Ascending aorta (tissue), 2 donors: Measurements from ENCODE around the gene PCID2. TPM values are rescaled to one million over a fixed set of nuclear protein-coding genes. Genes with fewer than 3 reads are reported as not detected.
A peak's percentile ranks its signal among the peaks of the same experiment; 100 is the strongest.

Experiments
- DNase-seq, 2 donors: peaks; one replicate each; pipeline ENCODE4 v3.0.0-alpha.2; 2019; ENCODE audit warnings: low spot score in 2 of 2
- H3K27ac ChIP-seq, 2 donors: fragments of 200-600 bp; sonication (generic); one replicate each; pipeline ENCODE4 v1.5.1; 2016 to 2017; ENCODE audit warnings: mild to moderate bottlenecking in 1 of 2
- H3K27me3 ChIP-seq: fragments of 200-600 bp; sonication (generic); one replicate; pipeline ENCODE4 v1.5.1; 2017
- H3K36me3 ChIP-seq, 2 donors: fragments of 200-600 bp; sonication (generic); one replicate each; pipeline ENCODE4 v1.5.1; 2016
- H3K4me1 ChIP-seq, 2 donors: fragments of 200-600 bp; sonication (generic); one replicate each; pipeline ENCODE4 v1.5.1; 2016 to 2017; ENCODE audit warnings: mild to moderate bottlenecking in 1 of 2
- H3K4me3 ChIP-seq, 2 donors: fragments of 200-600 bp; sonication (generic); one replicate each; pipeline ENCODE4 v1.5.1; 2016 to 2017; ENCODE audit warnings: mild to moderate bottlenecking in 1 of 2
- H3K9me3 ChIP-seq, 2 donors: fragments of 200-600 bp; sonication (generic); one replicate each; pipeline ENCODE4 v1.5.1; 2016
- intact Hi-C: fragments of 100-400 bp; cut with DNase I; formaldehyde crosslinking; loops from one replicate; pipeline ENCODE4 v1.15.1; 2023
- total RNA-seq: library from RNA; depleted of rRNA; stranded (reverse); fragments of >200 nt; gene quantifications from one replicate; pipeline ENCODE4 v1.1.0, GENCODE V29; 2016
- TF ChIP-seq, protein P1 (sequence below), 3 experiments: fragments of 200-600 bp in 2 of 3; fragments of 450-650 bp in 1 of 3; sonication (generic) in 2 of 3; IDR thresholded peaks; one replicate each; pipeline ENCODE4 v1.5.1; 2016 to 2019; ENCODE audit warnings: antibody characterized with exemption in 3 of 3, mild to moderate bottlenecking in 1 of 3, moderate library complexity in 1 of 3

The PCID2 gene
- total RNA-seq, 1 donor from 2014 or later, result 50.8 TPM

DNA sequence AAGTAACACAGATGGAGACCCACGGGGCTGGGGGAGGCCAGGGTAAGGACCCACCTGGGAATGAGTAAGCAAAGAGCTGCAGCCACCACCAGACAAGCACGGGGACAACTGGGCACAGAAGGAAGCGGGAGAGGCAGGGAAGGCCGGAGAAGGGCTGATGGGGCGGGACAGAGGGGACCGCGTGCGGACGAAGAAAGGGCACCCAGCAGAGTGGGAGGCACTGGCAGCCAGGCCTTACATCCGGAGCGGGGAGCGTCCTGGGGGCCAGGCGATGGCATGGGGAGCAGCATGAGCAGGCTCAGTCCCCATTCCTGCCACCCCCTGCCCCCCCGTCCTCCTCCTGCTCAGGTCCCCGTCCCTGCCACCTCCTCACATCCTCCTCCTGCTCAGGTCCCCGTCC is 47.0 kb downstream of the PCID2 start:
- H3K4me3 ChIP-seq, result no peak overlapping the region
- no peaks in the 10 kb centered on the region for H3K9me3 ChIP-seq
- intact Hi-C loops, result no loop called here
- H3K4me1 ChIP-seq, result no peaks in the 10 kb centered on the region
- TF ChIP-seq, protein P1, sequence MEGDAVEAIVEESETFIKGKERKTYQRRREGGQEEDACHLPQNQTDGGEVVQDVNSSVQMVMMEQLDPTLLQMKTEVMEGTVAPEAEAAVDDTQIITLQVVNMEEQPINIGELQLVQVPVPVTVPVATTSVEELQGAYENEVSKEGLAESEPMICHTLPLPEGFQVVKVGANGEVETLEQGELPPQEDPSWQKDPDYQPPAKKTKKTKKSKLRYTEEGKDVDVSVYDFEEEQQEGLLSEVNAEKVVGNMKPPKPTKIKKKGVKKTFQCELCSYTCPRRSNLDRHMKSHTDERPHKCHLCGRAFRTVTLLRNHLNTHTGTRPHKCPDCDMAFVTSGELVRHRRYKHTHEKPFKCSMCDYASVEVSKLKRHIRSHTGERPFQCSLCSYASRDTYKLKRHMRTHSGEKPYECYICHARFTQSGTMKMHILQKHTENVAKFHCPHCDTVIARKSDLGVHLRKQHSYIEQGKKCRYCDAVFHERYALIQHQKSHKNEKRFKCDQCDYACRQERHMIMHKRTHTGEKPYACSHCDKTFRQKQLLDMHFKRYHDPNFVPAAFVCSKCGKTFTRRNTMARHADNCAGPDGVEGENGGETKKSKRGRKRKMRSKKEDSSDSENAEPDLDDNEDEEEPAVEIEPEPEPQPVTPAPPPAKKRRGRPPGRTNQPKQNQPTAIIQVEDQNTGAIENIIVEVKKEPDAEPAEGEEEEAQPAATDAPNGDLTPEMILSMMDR (IDR thresholded peaks at IDR 0.05), result no peak
- H3K27ac ChIP-seq, result no peak overlapping the region
- H3K36me3 ChIP-seq, result no peaks in the 10 kb centered on the region
- peak in 1 of 2 donors; percentile 38 for DNase-seq
- H3K27me3 ChIP-seq, result no peaks in the 10 kb centered on the region

DNA sequence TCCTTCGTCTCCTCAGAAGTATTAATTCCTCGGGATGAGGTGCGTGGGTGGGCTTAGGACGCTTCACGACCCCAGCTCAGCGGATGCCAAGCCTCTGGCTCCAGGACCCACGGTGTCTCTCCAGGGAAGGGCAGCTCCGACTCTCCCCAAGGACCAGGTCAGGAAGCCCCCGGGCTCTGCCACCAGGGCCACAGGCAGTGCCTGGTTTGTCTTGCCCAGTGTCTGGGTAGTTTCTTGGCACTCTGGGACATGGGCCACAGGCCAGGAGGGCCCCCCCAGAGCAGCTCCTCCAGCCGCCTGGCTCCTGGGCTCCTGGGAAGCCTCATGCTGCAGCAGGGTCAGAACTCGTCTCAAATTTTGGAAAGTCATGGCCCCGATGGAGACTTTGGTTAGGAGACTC is 47.5 kb downstream of the PCID2 start:
- Histone ChIP-seq H3K36me3 (no peaks in the 10 kb centered on the region), H3K4me3 (no peak overlapping the region), H3K4me1 (no peaks in the 10 kb centered on the region), H3K9me3 (no peaks in the 10 kb centered on the region), H3K27me3 (no peaks in the 10 kb centered on the region), H3K27ac (no peak overlapping the region)
- DNase-seq, result no peak
- TF ChIP-seq, protein P1 (IDR thresholded peaks at IDR 0.05), result no peak
- intact Hi-C loops, result no loop called here

DNA sequence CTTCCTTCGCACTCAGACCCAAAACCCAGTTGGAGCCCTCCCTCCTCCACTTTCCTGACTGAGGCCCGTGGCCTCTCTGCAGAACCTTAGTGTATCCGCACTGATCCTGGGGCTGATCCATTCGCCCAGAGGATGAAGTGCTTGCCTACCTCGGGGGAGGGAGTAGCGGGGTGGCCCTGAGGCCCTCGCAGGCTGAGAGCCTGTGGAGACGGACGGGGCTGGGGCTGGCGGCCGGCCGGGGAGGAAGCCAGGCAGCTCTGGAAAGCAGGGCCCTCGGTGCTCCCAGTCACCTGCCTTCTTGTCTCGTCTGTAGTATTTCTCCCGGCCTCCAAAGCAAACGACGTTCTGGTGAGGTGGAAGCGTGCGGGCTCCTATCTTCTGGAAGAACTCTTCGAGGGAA is 48.8 kb downstream of the PCID2 start:
- no peaks in the 10 kb centered on the region for H3K27me3 ChIP-seq

DNA sequence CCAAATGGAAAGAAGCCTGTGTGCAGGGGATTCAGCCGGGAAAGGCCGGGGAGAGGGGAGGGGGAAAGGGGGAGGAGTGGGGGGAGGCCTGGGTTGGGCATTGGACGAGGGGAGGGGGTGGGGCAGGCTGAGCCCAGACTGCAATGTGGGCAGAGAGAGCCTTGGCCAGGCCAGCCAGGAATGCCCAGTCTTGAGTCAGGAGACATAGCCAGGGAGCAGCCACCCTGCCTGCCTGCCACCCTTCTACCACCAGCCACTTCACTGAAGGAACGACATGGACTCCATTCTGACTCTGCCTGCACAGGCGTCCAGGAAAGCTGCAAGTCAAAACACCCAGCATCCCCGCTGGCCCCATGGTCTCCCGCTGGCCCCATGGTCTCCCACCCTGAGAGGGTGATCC is 49.5 kb downstream of the PCID2 start:
- Histone ChIP-seq H3K4me3 (no peak overlapping the region), H3K27me3 (no peaks in the 10 kb centered on the region), H3K4me1 (no peaks in the 10 kb centered on the region), H3K9me3 (no peaks in the 10 kb centered on the region), H3K36me3 (no peaks in the 10 kb centered on the region), H3K27ac (no peak overlapping the region)
- TF ChIP-seq, protein P1 (IDR thresholded peaks at IDR 0.05), result no peak
- no peak for DNase-seq
- intact Hi-C loops, result loop anchor here (10.0 kb wide), 1 partner anchor 574 kb away; the partner anchor contains the start of gene TUBGCP3

More for the DNA sequence above, 48.8 kb downstream of the PCID2 start:
- TF ChIP-seq, protein P1 (IDR thresholded peaks at IDR 0.05), result no peak
- intact Hi-C loops, result loop anchor here (10.0 kb wide), 1 partner anchor 575 kb away; the partner anchor contains the start of gene TUBGCP3
- H3K27ac ChIP-seq, result no peak overlapping the region
- H3K4me3 ChIP-seq, result no peak overlapping the region
- H3K4me1 ChIP-seq, result no peaks in the 10 kb centered on the region
- H3K9me3 ChIP-seq, result no peaks in the 10 kb centered on the region
- no peak for DNase-seq
- H3K36me3 ChIP-seq, result no peaks in the 10 kb centered on the region

DNA sequence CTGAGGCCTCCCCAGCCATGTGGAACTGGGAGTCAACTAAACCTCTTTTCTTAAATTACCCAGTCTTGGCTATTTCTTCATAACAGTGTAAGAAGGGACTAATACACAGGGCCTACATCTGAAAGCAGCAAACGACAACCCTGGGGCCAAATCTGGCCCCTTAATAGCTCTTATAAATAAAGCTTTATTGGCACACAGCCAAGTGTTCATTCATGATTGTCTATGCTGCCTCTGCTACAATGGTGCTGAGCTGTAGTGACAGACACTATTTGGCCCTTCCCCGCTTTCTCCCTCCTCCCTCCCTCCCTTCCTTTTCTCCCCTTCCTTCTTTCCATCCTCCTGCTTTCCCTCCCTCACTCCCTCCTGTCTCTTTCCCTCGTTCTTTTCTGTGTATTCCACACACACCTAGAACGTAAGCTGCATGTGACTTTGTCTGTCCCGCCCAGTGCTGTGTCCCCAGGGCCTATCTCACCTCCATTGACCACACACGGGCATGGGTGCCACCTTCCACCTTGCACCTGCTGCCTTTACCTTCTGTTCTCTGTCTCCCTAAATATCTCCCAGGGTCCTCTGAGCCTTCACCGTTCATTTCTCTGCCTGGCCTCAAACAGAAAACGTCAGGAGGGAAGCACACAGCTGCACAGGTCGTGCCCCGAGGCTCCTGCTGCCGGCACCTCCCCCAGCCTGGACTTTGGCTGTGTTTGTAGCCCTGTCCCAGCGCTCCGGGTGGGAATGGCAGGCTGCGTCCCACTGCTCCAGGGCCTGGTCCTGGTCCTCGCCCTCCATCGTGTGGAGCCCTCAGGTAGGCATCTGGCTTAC is 50.3 kb downstream of the PCID2 start, which contains the start of gene PROZ:
Gene PROZ (plus strand): TSS at position 720 of the 819 bp plus-strand sequence. CDS start 13 bp downstream, at position 733.
- H3K27ac ChIP-seq, result no peak within 1 kb of the TSS
- H3K4me1 ChIP-seq, result peaks cover 0 to 4% of the 10 kb centered on the region in 2 donors
- TF ChIP-seq, protein P1 (IDR thresholded peaks at IDR 0.05), result no peak
- no peaks in the 10 kb centered on the region for H3K27me3 ChIP-seq
- intact Hi-C loops, result loop anchor here (10.0 kb wide), 1 partner anchor 573 kb away; the partner anchor contains the start of gene TUBGCP3
- no peaks in the 10 kb centered on the region for H3K36me3 ChIP-seq
- DNase-seq, result no peak
- H3K9me3 ChIP-seq, result no peaks in the 10 kb centered on the region
- H3K4me3 ChIP-seq, result no peak within 1 kb of the TSS
